ENCODE results near the gene SSH2. TPM values are rescaled to one million over a fixed set of nuclear protein-coding genes. Genes with fewer than 3 reads are reported as not detected.

Gene SSH2
- total and polyA plus RNA-seq, 7 experiments from 2014 or later, result 33.9 to 109 (median 76.2) TPM

GRCh38 chr17:29577001-29577370 is 353.0 kb downstream of the SSH2 start:
- ChIA-PET POLR2A (interaction anchor here (1.5 to 2.4 kb wide), 3 partner anchors 8 to 198 kb away, joined by 5 to 14 read pairs (median 8); partner anchors contain the start of gene TP53I13), CTCF (interaction anchor here (1.2 to 2.4 kb wide), 4 partner anchors 8 to 62 kb away, joined by 3 to 14 read pairs (median 4); partner anchors contain the start of gene ANKRD13B)
- peaks cover 0 to 76% (median 6%) of the 10 kb centered on the region in 3 experiments for H3K36me3 ChIP-seq (ENCODE audit: control insufficient read depth in 2 of 3, insufficient read depth in 3 of 3, low read length in 3 of 3)
- no peaks in the 10 kb centered on the region for H3K9me3 ChIP-seq (ENCODE audit: control insufficient read depth in 2 of 3, low read length in 3 of 3)
- Mint-ChIP-seq H3K4me1 (peaks cover 6 to 18% (median 9%) of the 10 kb centered on the region in 7 donors), H3K36me3 (peaks cover 0 to 16% (median 8%) of the 10 kb centered on the region in 5 donors), H3K9me3 (no peaks in the 10 kb centered on the region), H3K4me3 (no peak overlapping the region), H3K27me3 (no peaks in the 10 kb centered on the region), H3K27ac (no peak overlapping the region)
- no peaks in the 10 kb centered on the region for H3K27me3 ChIP-seq (ENCODE audit: control insufficient read depth in 2 of 2, insufficient read depth in 2 of 2, low read length in 2 of 2)
- H3K4me1 ChIP-seq (ENCODE audit: control insufficient read depth in 2 of 2, insufficient read depth in 2 of 2, low read length in 2 of 2), result peaks cover 0 to 6% of the 10 kb centered on the region in 2 donors
- DNase-seq (no peak), ATAC-seq (no peak)
- H3K27ac ChIP-seq (ENCODE audit: low read depth, low read length), result no peak overlapping the region
- H3K4me3 ChIP-seq (ENCODE audit: low read length), result no peak overlapping the region
- intact Hi-C loops (cut with micrococcal nuclease), result no loop called here

- DNase-seq (no peak), ATAC-seq (no peak)
- no peak overlapping the region for H3K4me3 ChIP-seq (ENCODE audit: low read length)
- H3K4me1 ChIP-seq (ENCODE audit: control insufficient read depth in 2 of 2, insufficient read depth in 2 of 2, low read length in 2 of 2), result peaks cover 0 to 6% of the 10 kb centered on the region in 2 donors
- intact Hi-C loops (cut with micrococcal nuclease), result no loop called here
- H3K4me3 Mint-ChIP-seq, result no peak overlapping the region
- peaks cover 0 to 15% (median 8%) of the 10 kb centered on the region in 5 donors for H3K36me3 Mint-ChIP-seq
- no peaks in the 10 kb centered on the region for H3K9me3 Mint-ChIP-seq
- H3K27ac ChIP-seq (ENCODE audit: low read depth, low read length), result no peak overlapping the region
- ChIA-PET CTCF (interaction anchor here (0.7 to 2.4 kb wide), 4 partner anchors 15 to 63 kb away, joined by 3 to 14 read pairs (median 4); partner anchors contain the start of gene ANKRD13B), POLR2A (interaction anchor here (0.5 to 2.5 kb wide), 5 partner anchors 8 to 198 kb away, joined by 4 to 14 read pairs (median 7); partner anchors contain the start of gene TP53I13)
- no peaks in the 10 kb centered on the region for H3K9me3 ChIP-seq (ENCODE audit: control insufficient read depth in 2 of 3, low read length in 3 of 3)
- peak overlapping the region in 1 of 9 donors; percentile 4 for H3K27ac Mint-ChIP-seq
- peaks cover 0 to 71% (median 4%) of the 10 kb centered on the region in 3 experiments for H3K36me3 ChIP-seq (ENCODE audit: control insufficient read depth in 2 of 3, insufficient read depth in 3 of 3, low read length in 3 of 3)
- no peaks in the 10 kb centered on the region for H3K27me3 Mint-ChIP-seq
- H3K4me1 Mint-ChIP-seq, result peaks cover 7 to 18% (median 9%) of the 10 kb centered on the region in 7 donors
- no peaks in the 10 kb centered on the region for H3K27me3 ChIP-seq (ENCODE audit: control insufficient read depth in 2 of 2, insufficient read depth in 2 of 2, low read length in 2 of 2)
These were observed 353.6 kb downstream of the SSH2 start for GRCh38 chr17:29576214-29577000.

Other genes with a start within 250 kb of the SSH2 start
- 1 to 10 TPM in 3 of 5 experiments, under 1 TPM in 2; 0.37 to 2.4 (median 1.1) TPM for gene EFCAB5, start 11.4 kb upstream of the SSH2 start, total RNA-seq
- gene EFCAB5, start 11.4 kb upstream of the SSH2 start, polyA plus RNA-seq, result under 1 TPM in 1 of 2 donors, not detected in 1; 0.25 TPM
- 10 to 100 TPM; 25.6 to 34.7 (median 29.3) TPM for gene NSRP1, start 186.6 kb upstream of the SSH2 start, total RNA-seq
- gene NSRP1, start 186.6 kb upstream of the SSH2 start, polyA plus RNA-seq, result 10 to 100 TPM; 23.3 to 31.5 TPM